Thyroid gland (tissue), 4 donors: ENCODE data around the gene DCUN1D2.

Experiments
- CTCF ChIP-seq, 6 experiments: fragments of 200-600 bp in 3 of 6; fragments of 450-650 bp in 3 of 6; sonication (generic) in 3 of 6; IDR thresholded peaks; one replicate each; pipeline ENCODE4 v1.5.1; 2016 to 2019; ENCODE audit warnings: antibody characterized with exemption in 6 of 6, mild to moderate bottlenecking in 2 of 6, inconsistent platforms in 1 of 6, moderate library complexity in 1 of 6
- POLR2A ChIP-seq, 2 donors: fragments of 450-650 bp; IDR thresholded peaks; one replicate each; pipeline ENCODE4 v1.6.1; 2017; ENCODE audit warnings: antibody characterized with exemption in 2 of 2, mild to moderate bottlenecking in 2 of 2, moderate library complexity in 1 of 2

GRCh38 chr13:113502686-113503085, 12.2 kb upstream of the DCUN1D2 start:
- no peak for TF ChIP-seq CTCF (IDR thresholded peaks at IDR 0.05)
- TF ChIP-seq POLR2A (IDR thresholded peaks at IDR 0.05) = no peak
